M059J (cell line): ENCODE results near the gene GABRG3. TPM values are rescaled to one million over a fixed set of nuclear protein-coding genes. Genes with fewer than 3 reads are reported as not detected.

Source experiments
- DNase-seq: peaks from one replicate; pipeline ENCODE4 v3.0.0-alpha.2; 2012; ENCODE audit warnings: low read depth
- total RNA-seq: library from RNA; depleted of rRNA; stranded (reverse); fragments of >200 nt; shearing (Covaris generic); gene quantifications from 2 replicates; pipeline ENCODE4 v1.2.3, GENCODE V29; 2014

Gene GABRG3
- total RNA-seq, 1 experiment from 2014 or later: not detected

GRCh38 chr15:27064080-27064479, 93.1 kb downstream of the GABRG3 start:
- no peak for DNase-seq

- DNase-seq: no peak
Observed at GRCh38 chr15:27065151-27065550, 94.2 kb downstream of the GABRG3 start.

- DNase-seq: no peak
Observed at GRCh38 chr15:27065785-27066184, 94.8 kb downstream of the GABRG3 start.

GRCh38 chr15:27066446-27066845, 95.5 kb downstream of the GABRG3 start:
- DNase-seq: no peak

- DNase-seq: no peak
Observed at GRCh38 chr15:27067175-27067574, 96.2 kb downstream of the GABRG3 start.

- DNase-seq: no peak
Observed at GRCh38 chr15:27070841-27071240, 99.9 kb downstream of the GABRG3 start.

- DNase-seq: no peak
Observed at GRCh38 chr15:27074179-27074578, 103.2 kb downstream of the GABRG3 start.

- no peak for DNase-seq
Observed at GRCh38 chr15:27077790-27078189, 106.8 kb downstream of the GABRG3 start.

- no peak for DNase-seq
Observed at GRCh38 chr15:27081676-27082418, 110.9 kb downstream of the GABRG3 start.

- no peak for DNase-seq
Observed at GRCh38 chr15:27082526-27082925, 111.5 kb downstream of the GABRG3 start.

GRCh38 chr15:27084844-27085243, 113.9 kb downstream of the GABRG3 start:
- no peak for DNase-seq

GRCh38 chr15:27086149-27086548, 115.2 kb downstream of the GABRG3 start:
- no peak for DNase-seq

GRCh38 chr15:27086805-27087204, 115.8 kb downstream of the GABRG3 start:
- no peak for DNase-seq

GRCh38 chr15:27087651-27088583, 116.9 kb downstream of the GABRG3 start:
- no peak for DNase-seq

GRCh38 chr15:27088584-27089232, 117.7 kb downstream of the GABRG3 start:
- DNase-seq: no peak

- no peak for DNase-seq
Observed at GRCh38 chr15:27089233-27089586, 118.2 kb downstream of the GABRG3 start.

GRCh38 chr15:27089676-27090075, 118.7 kb downstream of the GABRG3 start:
- no peak for DNase-seq

- no peak for DNase-seq
Observed at GRCh38 chr15:27091270-27091940, 120.4 kb downstream of the GABRG3 start.

- no peak for DNase-seq
Observed at GRCh38 chr15:27092390-27092789, 121.4 kb downstream of the GABRG3 start.

GRCh38 chr15:27094235-27094634, 123.3 kb downstream of the GABRG3 start:
- no peak for DNase-seq

- DNase-seq: no peak
Observed at GRCh38 chr15:27095886-27096624, 125.1 kb downstream of the GABRG3 start.
